ENCODE measurements around the gene IL6. TPM values are rescaled to one million over a fixed set of nuclear protein-coding genes. Genes with fewer than 3 reads are reported as not detected.

The IL6 gene
- total RNA-seq, 1 experiment from 2014 or later, result 22.0 TPM

GRCh38 chr7:22751341-22751740 is 24.3 kb downstream of the IL6 start:
- CTCF ChIA-PET, result interaction anchor here (0.6 to 1.0 kb wide), 6 partner anchors 17 to 304 kb away, joined by 3 to 5 read pairs (median 3); no protein-coding TSS in a partner anchor
- H3K36me3 Mint-ChIP-seq (ENCODE audit: insufficient read depth, unreplicated experiment), result no peaks in the 10 kb centered on the region
- POLR2A ChIA-PET, result interaction anchor here (0.6 kb wide), 1 partner anchor 39 kb away, joined by 3 read pairs; no protein-coding TSS in a partner anchor
- no peaks in the 10 kb centered on the region for H3K9me3 Mint-ChIP-seq (ENCODE audit: unreplicated experiment)
- no peaks in the 10 kb centered on the region for H3K27me3 Mint-ChIP-seq (ENCODE audit: insufficient read depth, unreplicated experiment)
- no peak for DNase-seq (ENCODE audit: unreplicated experiment)
- no peak overlapping the region for H3K27ac Mint-ChIP-seq (ENCODE audit: low read depth, unreplicated experiment)
- intact Hi-C loops (cut with micrococcal nuclease), result no loop called here
- H3K4me1 Mint-ChIP-seq (ENCODE audit: insufficient read depth, unreplicated experiment), result no peaks in the 10 kb centered on the region
- no peak overlapping the region for H3K4me3 Mint-ChIP-seq (ENCODE audit: unreplicated experiment)
- TF ChIP-seq CTCF (IDR thresholded peaks at IDR 0.05; ENCODE audit: unreplicated experiment), result no peak
- BruUV-seq (replicated peaks), result no TSS peak

GRCh38 chr7:22757338-22757994 is 30.5 kb downstream of the IL6 start:
- no peak for TF ChIP-seq CTCF (IDR thresholded peaks at IDR 0.05; ENCODE audit: unreplicated experiment)
- Mint-ChIP-seq H3K36me3 (ENCODE audit: insufficient read depth, unreplicated experiment) (no peaks in the 10 kb centered on the region), H3K27me3 (ENCODE audit: insufficient read depth, unreplicated experiment) (no peaks in the 10 kb centered on the region), H3K27ac (ENCODE audit: low read depth, unreplicated experiment) (no peak overlapping the region), H3K4me3 (ENCODE audit: unreplicated experiment) (no peak overlapping the region), H3K4me1 (ENCODE audit: insufficient read depth, unreplicated experiment) (no peaks in the 10 kb centered on the region), H3K9me3 (ENCODE audit: unreplicated experiment) (no peaks in the 10 kb centered on the region)
- POLR2A ChIA-PET, result no interaction called here
- DNase-seq (ENCODE audit: unreplicated experiment), result no peak
- intact Hi-C loops (cut with micrococcal nuclease), result no loop called here
- BruUV-seq (replicated peaks), result no TSS peak
- CTCF ChIA-PET, result interaction anchor here (0.6 to 1.2 kb wide), 3 partner anchors 12 to 30 kb away, joined by 3 read pairs; partner anchors contain the start of gene IL6

GRCh38 chr7:22758576-22758975 is 31.6 kb downstream of the IL6 start:
- Mint-ChIP-seq H3K4me1 (ENCODE audit: insufficient read depth, unreplicated experiment) (no peaks in the 10 kb centered on the region), H3K27me3 (ENCODE audit: insufficient read depth, unreplicated experiment) (no peaks in the 10 kb centered on the region), H3K9me3 (ENCODE audit: unreplicated experiment) (no peaks in the 10 kb centered on the region), H3K36me3 (ENCODE audit: insufficient read depth, unreplicated experiment) (no peaks in the 10 kb centered on the region), H3K4me3 (ENCODE audit: unreplicated experiment) (no peak overlapping the region), H3K27ac (ENCODE audit: low read depth, unreplicated experiment) (no peak overlapping the region)
- intact Hi-C loops (cut with micrococcal nuclease), result no loop called here
- POLR2A ChIA-PET, result no interaction called here
- no TSS peak for BruUV-seq (replicated peaks)
- CTCF ChIA-PET, result interaction anchor here (0.6 to 0.7 kb wide), 3 partner anchors 20 to 296 kb away, joined by 3 to 5 read pairs (median 3); no protein-coding TSS in a partner anchor
- no peak for DNase-seq (ENCODE audit: unreplicated experiment)
- TF ChIP-seq CTCF (IDR thresholded peaks at IDR 0.05; ENCODE audit: unreplicated experiment), result no peak

DNA sequence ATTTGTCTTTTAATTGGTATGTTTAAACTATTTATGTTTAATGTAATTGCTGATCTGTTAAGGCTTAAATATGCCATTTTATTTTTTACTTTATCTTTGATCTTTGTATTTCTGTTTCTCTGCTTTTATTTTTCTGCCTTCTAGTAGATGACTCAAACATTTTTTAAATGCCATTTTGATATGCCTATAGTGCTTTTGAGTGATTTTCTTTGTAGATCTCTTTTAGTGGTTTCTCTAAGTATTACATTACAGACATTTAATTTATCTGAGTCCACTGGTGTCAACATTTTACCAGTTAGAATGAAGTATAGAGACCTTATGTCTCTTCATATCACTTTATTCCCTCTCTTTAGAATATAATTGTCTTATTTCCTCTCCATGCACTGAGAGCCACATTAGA is 32.7 kb downstream of the IL6 start:
- TF ChIP-seq CTCF (IDR thresholded peaks at IDR 0.05; ENCODE audit: unreplicated experiment), result no peak
- ChIA-PET CTCF (interaction anchor here (0.6 kb wide), 1 partner anchor 369 kb away, joined by 3 read pairs; no protein-coding TSS in a partner anchor), POLR2A (no interaction called here)
- no peak for DNase-seq (ENCODE audit: unreplicated experiment)
- H3K27ac Mint-ChIP-seq (ENCODE audit: low read depth, unreplicated experiment), result no peak overlapping the region
- no peaks in the 10 kb centered on the region for H3K9me3 Mint-ChIP-seq (ENCODE audit: unreplicated experiment)
- no TSS peak for BruUV-seq (replicated peaks)
- no peaks in the 10 kb centered on the region for H3K4me1 Mint-ChIP-seq (ENCODE audit: insufficient read depth, unreplicated experiment)
- intact Hi-C loops (cut with micrococcal nuclease), result no loop called here
- H3K36me3 Mint-ChIP-seq (ENCODE audit: insufficient read depth, unreplicated experiment), result no peaks in the 10 kb centered on the region
- no peaks in the 10 kb centered on the region for H3K27me3 Mint-ChIP-seq (ENCODE audit: insufficient read depth, unreplicated experiment)
- H3K4me3 Mint-ChIP-seq (ENCODE audit: unreplicated experiment), result no peak overlapping the region

Measured in MCF 10A (cell line).